ENCODE data around the gene IDNK.

Gene IDNK

GRCh38 chr9:83671451-83671850 lies 48.5 kb downstream of the IDNK start:
- TF ChIP-seq, protein P1, sequence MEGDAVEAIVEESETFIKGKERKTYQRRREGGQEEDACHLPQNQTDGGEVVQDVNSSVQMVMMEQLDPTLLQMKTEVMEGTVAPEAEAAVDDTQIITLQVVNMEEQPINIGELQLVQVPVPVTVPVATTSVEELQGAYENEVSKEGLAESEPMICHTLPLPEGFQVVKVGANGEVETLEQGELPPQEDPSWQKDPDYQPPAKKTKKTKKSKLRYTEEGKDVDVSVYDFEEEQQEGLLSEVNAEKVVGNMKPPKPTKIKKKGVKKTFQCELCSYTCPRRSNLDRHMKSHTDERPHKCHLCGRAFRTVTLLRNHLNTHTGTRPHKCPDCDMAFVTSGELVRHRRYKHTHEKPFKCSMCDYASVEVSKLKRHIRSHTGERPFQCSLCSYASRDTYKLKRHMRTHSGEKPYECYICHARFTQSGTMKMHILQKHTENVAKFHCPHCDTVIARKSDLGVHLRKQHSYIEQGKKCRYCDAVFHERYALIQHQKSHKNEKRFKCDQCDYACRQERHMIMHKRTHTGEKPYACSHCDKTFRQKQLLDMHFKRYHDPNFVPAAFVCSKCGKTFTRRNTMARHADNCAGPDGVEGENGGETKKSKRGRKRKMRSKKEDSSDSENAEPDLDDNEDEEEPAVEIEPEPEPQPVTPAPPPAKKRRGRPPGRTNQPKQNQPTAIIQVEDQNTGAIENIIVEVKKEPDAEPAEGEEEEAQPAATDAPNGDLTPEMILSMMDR (IDR thresholded peaks at IDR 0.05; ENCODE audit: control insufficient read depth, insufficient read depth, low read depth, low read length, missing control alignments) = no peak
- no peak overlapping the region for H3K4me3 ChIP-seq (ENCODE audit: control insufficient read depth, low read depth, low read length)
- DNase-seq (ENCODE audit: low read depth) = no peak

DNA sequence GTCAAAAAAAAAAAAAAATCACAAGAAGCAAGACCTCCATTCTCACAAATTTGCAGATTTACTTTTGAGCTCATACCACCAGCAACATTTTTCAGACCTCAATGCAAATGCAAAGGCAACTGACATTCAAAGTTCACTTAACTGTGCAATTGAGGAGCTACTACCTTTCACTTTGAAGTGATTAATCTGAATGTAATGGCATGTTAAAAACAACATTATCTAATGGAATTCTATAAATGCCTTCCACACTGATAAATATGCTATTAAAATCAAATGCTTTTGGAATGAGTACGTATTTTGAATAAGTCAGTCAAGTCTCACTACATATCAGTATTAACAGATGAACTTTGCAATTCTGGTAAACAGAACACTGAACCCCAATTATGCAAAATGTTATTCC lies 52.5 kb downstream of the IDNK start:
- TF ChIP-seq, protein P1 (IDR thresholded peaks at IDR 0.05; ENCODE audit: control insufficient read depth, insufficient read depth, low read depth, low read length, missing control alignments) = no peak
- no peak overlapping the region for H3K4me3 ChIP-seq (ENCODE audit: control insufficient read depth, low read depth, low read length)
- DNase-seq (ENCODE audit: low read depth) = no peak

DNA sequence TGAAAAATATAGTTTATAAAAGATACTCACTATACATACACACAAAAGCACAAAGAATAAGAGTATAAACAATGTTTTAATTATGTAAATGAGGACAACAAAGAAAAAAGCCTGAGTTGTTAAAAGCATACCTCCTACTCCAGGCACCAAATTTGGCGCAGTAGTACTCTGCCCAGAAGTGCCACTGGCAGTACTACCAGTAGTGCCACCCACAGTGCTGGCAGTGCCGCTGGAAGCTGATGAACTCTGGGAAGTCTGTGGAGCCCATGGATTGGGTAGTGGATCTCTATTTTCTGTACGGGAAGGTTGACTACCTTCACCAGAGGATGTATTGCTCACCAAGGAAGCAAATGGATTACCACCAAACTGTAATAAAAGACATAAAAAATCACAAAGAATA lies 54.7 kb downstream of the IDNK start:
- H3K4me3 ChIP-seq (ENCODE audit: control insufficient read depth, low read depth, low read length) = no peak overlapping the region
- TF ChIP-seq, protein P1 (IDR thresholded peaks at IDR 0.05; ENCODE audit: control insufficient read depth, insufficient read depth, low read depth, low read length, missing control alignments) = no peak
- no peak for DNase-seq (ENCODE audit: low read depth)

GRCh38 chr9:83680233-83680632 lies 57.3 kb downstream of the IDNK start:
- no peak overlapping the region for H3K4me3 ChIP-seq (ENCODE audit: control insufficient read depth, low read depth, low read length)
- TF ChIP-seq, protein P1 (IDR thresholded peaks at IDR 0.05; ENCODE audit: control insufficient read depth, insufficient read depth, low read depth, low read length, missing control alignments) = no peak
- DNase-seq (ENCODE audit: low read depth) = no peak

GRCh38 chr9:83681490-83681889 lies 58.5 kb downstream of the IDNK start:
- H3K4me3 ChIP-seq (ENCODE audit: control insufficient read depth, low read depth, low read length) = no peak overlapping the region
- no peak for DNase-seq (ENCODE audit: low read depth)
- TF ChIP-seq, protein P1 (IDR thresholded peaks at IDR 0.05; ENCODE audit: control insufficient read depth, insufficient read depth, low read depth, low read length, missing control alignments) = no peak

GRCh38 chr9:83688921-83689320 lies 66.0 kb downstream of the IDNK start:
- no peak for DNase-seq (ENCODE audit: low read depth)
- TF ChIP-seq, protein P1 (IDR thresholded peaks at IDR 0.05; ENCODE audit: control insufficient read depth, insufficient read depth, low read depth, low read length, missing control alignments) = no peak
- H3K4me3 ChIP-seq (ENCODE audit: control insufficient read depth, low read depth, low read length) = no peak overlapping the region

GRCh38 chr9:83691492-83691891 lies 68.5 kb downstream of the IDNK start:
- DNase-seq (ENCODE audit: low read depth) = no peak
- TF ChIP-seq, protein P1 (IDR thresholded peaks at IDR 0.05; ENCODE audit: control insufficient read depth, insufficient read depth, low read depth, low read length, missing control alignments) = no peak
- no peak overlapping the region for H3K4me3 ChIP-seq (ENCODE audit: control insufficient read depth, low read depth, low read length)

Data from AG09309 (cell line).